GM19467 (cell line): ENCODE data around the gene KLHL29.

ENCODE experiments used
- ATAC-seq: cut with Tn5 transposase; IDR thresholded peaks from one replicate; pipeline ENCODE4 v1.9.1; 2021; ENCODE audit warnings: mild to moderate bottlenecking, moderate library complexity; ENCODE audit not compliant: unreplicated experiment

KLHL29 gene

DNA sequence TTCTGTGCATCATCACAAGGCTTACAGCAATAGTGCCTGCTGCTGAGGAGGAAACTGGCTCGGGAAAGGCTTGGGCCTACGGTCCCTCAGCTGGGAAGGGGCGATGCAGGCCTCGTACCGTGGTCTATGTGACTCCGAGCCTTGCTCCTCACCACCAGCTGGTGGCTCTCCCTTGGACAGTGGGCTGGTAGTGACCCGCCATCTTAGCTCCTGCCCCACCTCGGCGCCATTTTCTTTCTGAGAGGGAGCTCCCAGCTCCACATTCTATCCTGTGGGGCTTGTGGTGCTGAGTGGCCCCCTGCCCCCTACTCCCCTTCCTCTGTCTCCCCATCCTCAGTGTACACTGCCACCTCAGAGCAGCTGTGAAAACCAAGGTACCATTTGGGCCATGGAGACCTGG lies 255.7 kb downstream of the KLHL29 start:
- ATAC-seq, result no peak

- no peak for ATAC-seq
These were observed 257.5 kb downstream of the KLHL29 start for GRCh38 chr2:23642516-23642915.

DNA sequence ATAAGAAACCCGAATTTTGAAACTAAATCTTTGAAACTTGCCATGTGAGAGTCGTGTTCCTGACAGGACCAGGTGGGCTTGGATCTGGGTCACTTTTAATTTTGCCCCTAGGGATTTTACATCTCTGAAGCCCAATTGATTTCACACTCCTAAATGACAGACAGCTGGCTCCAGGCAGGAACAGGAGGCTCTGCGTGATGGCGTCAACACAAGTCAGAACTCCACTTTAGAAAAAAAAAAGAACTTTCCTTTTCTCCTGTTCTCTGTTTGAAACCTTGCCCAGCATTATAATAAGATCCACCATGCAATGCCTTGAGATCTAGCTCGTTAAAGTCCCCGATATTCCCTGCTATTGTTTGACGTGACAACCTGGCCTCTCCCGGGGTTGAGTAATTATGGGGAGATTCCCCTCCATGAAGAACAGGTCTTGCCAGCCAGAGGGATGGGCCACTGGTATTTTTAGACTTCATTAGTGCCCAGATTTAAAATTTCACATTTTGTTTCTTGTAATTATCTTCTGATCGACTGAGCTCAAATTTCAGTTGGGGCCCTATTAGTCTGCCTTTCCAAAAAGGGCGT lies 260.3 kb downstream of the KLHL29 start:
- ATAC-seq, result no peak

DNA sequence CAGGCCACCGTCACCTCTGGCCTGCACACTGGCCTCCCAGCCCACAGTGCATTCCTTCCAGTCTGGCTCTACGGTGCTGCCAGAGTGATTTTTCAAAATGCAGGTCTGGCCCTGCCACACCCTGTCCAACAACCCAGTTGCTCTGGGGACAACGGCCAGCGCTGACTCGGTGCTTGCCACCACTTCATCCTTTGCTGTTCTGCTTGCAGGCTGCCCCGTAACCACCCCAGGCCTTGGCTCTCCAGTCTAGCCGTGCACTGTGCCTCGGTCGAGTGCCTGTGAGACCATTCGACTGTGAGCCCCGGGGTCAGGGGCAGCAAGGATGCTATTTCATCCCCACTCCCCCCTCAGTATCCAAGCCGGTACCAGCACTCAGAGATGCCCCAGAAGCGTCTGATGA lies 262.6 kb downstream of the KLHL29 start:
- no peak for ATAC-seq

- ATAC-seq, result no peak
These were observed 264.3 kb downstream of the KLHL29 start for GRCh38 chr2:23649303-23649702.

- no peak for ATAC-seq
These were observed 264.8 kb downstream of the KLHL29 start for GRCh38 chr2:23649819-23650218.

GRCh38 chr2:23651187-23652080 lies 266.5 kb downstream of the KLHL29 start:
- ATAC-seq, result no peak

- ATAC-seq, result no peak
These were observed 268.3 kb downstream of the KLHL29 start for GRCh38 chr2:23653326-23653725.

- ATAC-seq, result no peak
These were observed 269.8 kb downstream of the KLHL29 start for GRCh38 chr2:23654756-23655155.

- ATAC-seq, result no peak
These were observed 271.1 kb downstream of the KLHL29 start for GRCh38 chr2:23655934-23656596.

- ATAC-seq, result no peak
These were observed 271.6 kb downstream of the KLHL29 start for GRCh38 chr2:23656597-23656973.

GRCh38 chr2:23657371-23657770 lies 272.4 kb downstream of the KLHL29 start:
- ATAC-seq, result no peak

DNA sequence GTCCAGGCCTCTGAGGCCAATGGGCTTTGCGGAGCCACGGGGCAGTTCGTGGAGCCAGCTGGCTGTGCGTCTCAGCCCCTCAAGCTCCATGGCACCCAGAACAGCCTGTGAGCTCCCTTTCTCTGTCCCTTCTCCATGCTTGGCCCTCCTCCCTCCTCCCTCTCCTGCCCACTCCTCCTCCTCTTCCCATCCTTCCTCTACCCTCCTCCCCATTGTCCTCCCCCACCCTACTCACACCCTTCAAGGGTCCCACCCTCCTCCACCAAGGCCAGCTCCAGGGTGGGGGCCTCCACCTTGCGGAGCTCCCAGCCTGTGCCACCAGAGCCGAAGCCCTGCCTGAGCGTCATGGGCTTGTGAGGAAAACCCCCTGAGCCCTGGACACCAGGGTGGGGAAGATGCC lies 273.0 kb downstream of the KLHL29 start:
- no peak for ATAC-seq

DNA sequence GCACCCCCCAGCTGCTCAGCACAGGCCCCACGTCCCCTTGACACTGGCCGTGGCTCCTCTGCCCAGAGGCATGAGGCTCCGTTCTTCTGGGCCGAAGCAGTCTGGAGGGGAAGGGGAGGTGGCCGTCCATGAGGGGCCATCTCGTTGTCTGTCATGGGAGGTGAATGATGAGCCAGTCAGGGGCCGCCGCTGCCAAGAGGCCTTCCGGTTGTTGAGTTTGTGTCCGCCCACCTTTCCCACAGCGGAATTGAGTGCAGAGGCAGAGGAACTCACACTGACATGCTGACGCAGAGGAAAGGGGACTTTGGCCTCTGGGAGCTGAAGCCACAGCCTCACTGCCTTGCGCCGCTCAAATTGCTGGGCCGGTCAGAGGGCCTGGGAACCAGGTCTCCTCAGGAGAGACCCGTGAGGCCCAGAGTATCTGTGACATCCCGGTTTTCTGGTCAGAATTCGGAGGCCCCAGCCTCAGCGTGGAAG lies 273.5 kb downstream of the KLHL29 start:
- ATAC-seq, result no peak

DNA sequence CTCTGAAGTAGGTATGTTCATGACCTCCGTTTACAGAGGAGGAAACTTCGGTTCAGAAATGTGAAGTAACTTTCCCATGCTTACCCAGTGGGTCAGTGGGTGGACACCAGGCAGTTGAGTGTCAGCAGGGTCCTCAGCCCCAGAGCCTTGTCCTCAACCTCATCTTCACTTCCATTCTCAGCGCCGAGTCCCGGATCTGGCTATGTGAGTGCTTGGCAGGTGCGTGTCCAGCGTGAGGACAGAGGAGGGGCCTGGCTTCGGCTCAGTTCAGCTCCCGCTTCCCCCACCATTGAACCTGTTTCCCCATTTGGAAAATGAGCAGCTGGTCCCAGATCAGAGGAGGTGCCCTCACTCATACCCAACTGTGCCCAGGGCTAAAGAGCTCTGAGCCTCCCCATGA lies 274.3 kb downstream of the KLHL29 start:
- no peak for ATAC-seq

DNA sequence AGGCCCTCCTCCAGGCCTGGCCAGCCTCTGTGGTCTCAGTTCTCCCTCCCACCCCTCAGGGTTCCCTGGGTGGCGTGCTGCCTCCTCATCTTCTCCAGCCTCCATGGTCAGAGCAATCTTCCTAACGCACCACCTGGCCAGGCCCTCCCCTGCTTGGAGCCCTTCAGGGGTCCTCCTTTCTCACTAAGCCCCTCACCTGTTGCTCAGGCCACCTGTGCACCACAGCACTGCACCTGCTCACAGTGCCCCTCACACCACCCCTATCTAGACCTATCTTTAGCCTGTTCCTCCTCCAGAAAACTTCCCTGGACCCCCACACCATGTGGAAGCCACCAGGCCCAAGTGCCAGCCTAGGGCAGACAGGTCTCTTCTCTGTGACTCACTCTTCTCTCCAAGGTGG lies 274.8 kb downstream of the KLHL29 start:
- no peak for ATAC-seq

DNA sequence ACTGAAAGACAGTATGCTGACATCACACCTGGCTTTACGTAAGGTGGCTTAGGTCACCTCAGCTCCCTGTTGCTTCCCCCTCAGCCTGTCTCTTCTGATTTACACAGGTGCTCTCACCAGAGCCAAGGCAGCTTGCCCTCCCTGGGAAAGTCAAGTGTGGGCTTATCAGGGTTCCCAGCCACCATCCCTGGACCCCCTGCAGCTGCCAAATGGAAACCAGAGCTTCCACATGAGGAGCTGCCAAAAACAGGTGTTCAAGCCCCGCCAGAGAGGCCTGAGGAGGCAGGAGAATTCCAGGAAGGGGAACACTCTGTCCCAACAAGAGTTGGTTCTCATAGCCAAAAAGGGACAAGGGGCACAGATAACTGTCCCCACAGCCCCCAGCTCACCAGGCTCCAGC lies 275.3 kb downstream of the KLHL29 start:
- no peak for ATAC-seq

GRCh38 chr2:23661276-23662050 lies 276.5 kb downstream of the KLHL29 start:
- ATAC-seq, result no peak

- no peak for ATAC-seq
These were observed 277.5 kb downstream of the KLHL29 start for GRCh38 chr2:23662466-23662865.

DNA sequence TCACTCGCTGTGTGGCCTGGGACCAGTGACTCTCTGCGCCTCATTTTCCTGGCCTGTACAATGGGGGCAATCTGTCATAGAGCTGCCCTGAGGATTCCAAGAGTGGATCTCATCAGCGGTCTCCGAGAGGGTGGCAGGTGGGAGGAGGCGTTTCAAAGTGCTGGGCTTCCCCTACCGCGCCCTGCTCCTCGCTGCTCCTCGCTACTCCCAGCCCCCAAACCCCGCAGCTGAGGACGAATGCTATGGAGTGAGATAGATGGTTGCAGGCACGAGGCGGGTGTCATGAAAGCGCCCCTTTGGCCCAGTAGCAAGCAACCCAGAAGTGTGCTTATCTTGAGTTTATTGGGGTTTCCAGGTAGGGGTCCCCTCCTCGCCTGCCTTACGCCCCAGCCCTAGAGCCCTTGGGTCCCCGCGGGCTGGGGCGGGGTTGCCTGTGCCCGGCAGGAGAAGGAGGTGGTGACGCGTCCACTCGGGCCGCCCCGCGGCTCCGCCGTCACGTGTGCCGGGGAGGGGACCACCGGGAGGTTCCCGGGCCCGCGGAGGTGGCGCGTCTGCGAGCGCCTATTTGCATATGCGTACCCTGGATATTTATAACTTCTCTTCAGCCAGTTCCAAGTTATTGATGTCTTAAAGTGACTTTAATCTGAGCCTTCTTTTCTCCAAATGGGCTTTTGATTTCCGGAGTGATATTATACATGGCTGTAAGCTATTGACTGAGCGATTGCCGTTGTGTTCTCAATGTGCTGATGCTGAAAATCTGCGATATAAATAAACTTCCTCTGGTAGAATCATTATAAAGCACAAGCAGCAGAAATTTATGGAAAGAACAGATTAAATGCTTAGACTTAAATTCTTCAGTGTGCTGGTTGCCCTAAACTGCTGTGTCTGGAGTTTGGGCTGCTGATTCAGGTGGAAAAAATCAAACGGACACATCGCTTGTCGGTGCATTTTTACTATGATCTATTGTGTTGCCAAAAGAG lies 278.3 kb downstream of the KLHL29 start:
- ATAC-seq, result no peak
